NOMO-1 treated with dmso at 0.1 percent for 144 hours (cell line): ENCODE measurements around the gene C13orf42.
A peak's percentile ranks its signal among the peaks of the same experiment; 100 is the strongest.

ENCODE experiments used
- DNase-seq: peaks from one replicate; lab custom pipeline; 2025; ENCODE audit not compliant: unreplicated experiment; lab: John Stamatoyannopoulos, UW

The C13orf42 gene

DNA sequence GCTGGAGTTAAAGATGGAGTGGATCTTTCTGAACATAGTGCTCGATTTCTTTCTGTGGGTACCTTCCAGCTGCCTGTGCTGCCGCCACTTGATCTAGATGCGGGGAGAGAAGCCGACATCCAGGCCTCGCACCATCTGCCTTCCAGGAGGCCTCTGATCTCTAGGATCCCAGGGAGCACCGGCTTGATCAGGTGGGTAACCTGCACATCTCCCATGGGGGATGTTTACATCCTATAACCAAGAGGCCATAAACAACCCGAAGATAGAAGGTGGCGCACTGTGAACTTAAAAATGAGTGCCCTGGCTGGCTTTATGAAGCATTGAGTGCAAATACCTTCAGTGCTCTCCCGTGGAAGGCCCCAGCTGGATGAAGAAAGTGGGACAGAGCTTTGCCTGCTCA lies at the start of gene C13orf42:
Gene C13orf42, minus strand, starts transcription at position 101 of the 400 bp plus-strand sequence. Its CDS starts 65 bp downstream, at position 36.
- DNase-seq, result no peak

DNA sequence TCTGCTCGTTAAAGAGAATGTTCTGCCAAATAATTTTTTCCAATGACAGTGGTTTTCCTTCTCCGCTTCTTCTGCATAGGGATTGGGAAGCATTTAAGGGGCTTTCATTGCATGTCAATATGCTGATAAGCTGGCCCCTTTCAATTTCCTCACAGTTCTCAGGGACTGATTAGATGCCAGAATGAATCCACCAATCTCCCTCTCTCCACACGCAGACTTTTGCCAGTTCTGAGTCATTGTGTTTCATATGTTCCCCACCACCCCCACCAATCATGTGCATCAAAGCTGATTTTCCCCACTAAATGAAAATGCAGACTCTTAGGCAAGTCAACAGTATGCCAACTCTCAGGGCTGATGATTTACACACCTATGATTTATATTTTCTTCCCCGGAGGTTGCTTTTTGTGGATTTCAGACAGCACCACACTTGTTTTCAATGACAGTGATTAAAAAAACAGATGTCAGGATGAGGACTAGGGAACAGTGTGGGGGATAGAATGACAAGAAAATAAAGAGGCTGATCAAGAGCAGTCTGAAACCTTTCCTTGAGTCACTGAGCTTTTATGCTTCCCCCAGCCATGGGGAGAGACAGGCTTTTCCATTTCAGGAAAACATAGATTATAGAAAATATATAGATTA lies 47.9 kb upstream of the C13orf42 start:
- DNase-seq, result no peak

DNA sequence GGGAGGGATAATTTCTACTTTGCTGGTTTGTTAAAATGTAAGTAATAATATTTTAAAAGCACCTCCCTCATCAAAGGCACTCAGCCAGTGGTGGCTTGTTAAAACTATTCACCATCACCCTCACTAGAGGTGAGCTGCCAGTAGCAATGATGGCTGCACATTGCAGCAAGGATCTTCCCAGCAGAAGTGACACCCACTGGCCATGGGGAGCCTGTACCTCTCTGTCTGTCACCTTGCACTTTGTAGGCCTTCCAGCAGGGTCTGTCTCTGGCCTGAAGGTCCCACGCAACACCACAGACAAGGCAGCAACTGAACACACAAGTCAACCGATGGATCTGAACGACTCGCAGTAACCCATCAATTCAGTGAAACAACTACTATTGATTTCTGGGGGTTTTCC lies 47.3 kb upstream of the C13orf42 start:
- no peak for DNase-seq

DNA sequence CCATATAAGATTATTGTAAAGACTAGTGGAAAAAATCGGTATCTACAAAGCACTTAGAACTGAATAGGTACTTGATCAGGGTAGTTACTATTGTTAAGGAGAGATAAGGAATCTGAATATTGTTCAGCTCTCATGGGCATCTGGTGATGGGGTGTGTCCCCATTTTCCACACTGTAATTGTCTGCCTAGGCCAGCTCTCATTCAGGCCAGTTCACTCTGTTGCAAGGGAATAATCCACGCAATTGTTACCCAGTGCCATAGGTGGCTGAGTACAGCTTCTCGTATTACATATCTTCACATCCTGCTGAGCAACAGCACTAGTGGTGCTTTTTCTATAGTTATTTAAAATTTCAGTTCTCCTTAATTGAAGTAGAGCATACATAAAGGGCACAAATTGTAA lies 45.6 kb upstream of the C13orf42 start:
- DNase-seq, result no peak

DNA sequence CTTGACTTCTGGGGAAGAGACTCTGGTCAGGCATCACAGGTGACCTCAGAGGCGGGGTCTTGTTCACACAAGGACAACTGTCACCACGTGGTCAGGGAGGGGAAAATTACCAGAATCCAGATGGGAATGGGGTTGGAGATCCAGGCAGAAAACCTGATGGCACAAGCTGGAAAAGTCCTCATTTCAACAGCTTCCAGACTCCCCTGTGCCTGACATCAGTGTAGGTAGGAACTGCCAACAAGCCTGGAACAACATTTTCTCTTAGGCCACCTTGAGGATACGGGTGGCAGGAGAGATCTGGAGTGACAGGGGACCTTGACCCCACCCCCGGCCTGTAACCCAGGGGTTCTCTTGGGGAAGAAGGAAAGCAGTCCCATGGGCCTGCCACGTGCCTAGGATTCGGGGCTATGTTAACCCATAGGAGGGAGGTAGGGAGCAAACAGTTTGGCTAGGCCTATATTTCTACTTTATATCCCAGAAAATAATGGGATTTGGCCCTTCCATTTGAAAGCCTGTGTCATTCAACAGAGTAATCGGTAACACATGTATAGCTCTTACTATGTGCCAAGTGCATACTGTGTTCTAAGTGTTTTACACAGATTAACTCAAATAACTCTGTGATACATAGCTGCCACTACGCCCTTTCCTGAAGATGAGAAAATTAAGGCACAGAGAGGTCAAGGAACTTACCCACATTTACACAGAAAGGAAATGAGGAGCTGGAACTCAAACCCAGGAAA lies 44.9 kb upstream of the C13orf42 start:
- DNase-seq, result no peak

DNA sequence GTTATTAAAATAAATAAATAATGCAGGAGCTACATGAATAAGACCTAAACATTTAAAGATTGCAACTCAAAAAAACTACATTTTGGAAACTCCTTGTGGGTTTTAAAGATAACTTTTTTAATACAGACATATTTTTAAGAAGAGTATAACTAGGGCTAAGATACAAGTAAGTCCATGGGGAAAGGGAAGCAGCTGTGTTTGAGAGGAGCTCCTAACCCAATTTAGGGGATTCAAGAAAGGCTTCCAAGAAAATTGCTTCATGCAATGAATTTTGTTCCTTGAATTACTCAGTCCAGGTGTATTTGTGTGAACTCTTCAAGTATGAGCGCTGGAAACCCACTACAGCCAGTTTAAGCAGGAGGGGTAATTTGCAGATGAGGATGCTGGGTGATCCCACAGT lies 44.1 kb upstream of the C13orf42 start:
- no peak for DNase-seq

DNA sequence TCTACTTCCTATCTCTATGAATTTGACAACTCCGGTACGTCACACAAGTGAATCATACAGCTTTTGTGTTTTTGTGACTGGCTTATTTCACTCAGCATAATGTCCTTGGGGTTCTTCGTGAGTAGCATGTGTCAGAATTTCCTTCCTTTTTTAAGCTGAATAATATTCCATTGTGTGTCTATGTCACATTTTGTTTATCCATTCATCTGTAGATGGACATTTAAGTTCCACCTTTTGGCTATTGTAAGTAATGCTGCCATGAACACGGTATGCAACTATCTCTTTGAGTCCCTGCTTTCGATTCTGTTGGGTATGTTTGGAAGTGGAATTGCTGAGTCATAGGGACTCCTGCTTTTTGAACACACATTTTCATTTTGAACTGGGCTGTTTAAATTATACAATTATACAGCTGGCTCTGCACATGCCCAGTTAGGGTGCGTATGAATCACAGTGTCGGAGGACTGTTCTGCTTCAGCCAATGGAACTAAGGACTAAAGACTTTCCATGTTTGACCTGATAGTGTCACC lies 43.0 kb upstream of the C13orf42 start:
- DNase-seq, result no peak

DNA sequence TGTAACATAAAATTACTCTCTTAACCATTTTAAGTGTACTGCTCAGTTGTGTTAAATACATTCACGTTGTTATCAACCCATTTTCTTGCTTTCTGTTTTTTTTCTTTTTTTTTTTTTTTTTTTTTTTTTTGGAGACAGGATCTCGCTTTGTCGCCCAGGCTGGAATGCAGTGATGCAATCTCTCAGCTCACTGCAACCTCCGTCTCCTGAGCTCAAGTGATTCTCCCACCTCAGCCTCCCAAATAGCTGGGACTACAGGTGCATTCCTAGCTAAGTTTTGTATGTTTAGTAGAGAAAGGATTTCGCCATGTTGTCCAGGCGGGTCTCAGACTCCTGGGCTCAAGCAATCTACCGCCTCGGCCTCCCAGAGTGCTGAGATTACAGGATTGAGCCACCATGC lies 42.5 kb upstream of the C13orf42 start:
- DNase-seq, result no peak

DNA sequence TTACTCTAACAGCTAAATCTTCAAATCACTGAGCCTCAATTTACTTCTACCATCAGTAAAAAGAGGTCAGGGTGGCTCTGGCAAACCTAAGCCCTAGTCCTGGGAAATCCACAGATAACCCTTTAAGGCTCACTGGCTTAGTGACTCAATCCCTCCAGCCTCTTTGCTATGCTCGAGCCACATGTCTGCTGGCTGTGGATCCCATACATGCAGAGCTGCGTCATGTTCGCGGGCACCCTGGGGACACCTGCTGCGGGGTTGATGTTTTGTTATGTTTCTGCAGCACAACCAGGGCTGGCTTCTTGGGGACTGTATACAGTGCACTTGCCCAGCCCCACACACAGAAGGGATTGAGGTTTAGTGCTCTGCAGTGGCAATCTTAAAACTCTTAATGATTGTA lies 41.6 kb upstream of the C13orf42 start:
- DNase-seq, result no peak

DNA sequence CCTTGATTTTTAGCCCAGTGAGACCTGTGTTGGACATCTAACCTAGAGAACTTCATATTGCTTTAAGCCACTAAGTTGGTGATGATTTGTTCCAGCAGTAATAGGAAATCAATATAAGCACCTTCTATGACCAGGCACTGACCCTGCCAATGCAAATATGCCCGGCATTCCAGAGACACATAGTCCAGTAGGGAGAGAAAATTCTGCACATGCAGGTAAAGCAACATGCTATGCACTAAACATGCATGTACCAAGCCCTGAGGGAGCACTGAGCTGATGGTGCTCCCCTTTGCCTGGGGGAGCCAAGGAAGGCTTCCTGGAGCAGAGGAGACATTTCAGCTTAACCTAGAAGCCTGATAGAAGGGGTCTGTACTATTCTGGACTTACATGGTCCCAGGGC lies 40.4 kb upstream of the C13orf42 start:
- no peak for DNase-seq

DNA sequence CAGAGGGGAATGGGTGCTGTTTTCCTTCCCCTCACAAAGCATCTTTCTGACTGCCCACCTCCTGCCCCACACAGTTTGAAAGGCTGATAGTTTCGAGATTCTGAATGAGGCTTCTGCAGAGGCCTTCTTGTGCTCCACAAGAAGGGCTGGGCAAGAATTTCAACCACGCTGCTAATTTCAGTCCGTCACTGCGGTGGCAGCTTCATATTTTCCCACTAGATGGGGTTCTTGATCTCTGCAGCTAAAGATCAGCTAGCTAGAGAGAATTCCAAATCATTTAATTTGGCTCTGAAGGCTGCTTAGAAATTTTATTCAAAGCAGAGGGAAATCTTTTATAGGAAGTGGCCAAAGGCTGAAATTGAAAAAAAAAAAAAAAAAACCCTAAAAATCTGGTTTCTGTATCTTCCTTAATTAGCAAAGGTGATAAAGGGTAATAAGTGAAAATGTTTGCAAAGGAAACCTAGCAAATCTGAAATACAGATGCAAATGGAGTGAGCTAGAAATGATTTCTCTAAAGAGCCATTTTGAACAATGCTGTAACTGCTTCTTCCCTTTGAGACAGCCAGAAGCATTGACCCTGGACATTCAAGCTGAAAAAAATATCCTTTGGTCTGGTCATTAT lies 38.0 kb upstream of the C13orf42 start:
- DNase-seq, result no peak

DNA sequence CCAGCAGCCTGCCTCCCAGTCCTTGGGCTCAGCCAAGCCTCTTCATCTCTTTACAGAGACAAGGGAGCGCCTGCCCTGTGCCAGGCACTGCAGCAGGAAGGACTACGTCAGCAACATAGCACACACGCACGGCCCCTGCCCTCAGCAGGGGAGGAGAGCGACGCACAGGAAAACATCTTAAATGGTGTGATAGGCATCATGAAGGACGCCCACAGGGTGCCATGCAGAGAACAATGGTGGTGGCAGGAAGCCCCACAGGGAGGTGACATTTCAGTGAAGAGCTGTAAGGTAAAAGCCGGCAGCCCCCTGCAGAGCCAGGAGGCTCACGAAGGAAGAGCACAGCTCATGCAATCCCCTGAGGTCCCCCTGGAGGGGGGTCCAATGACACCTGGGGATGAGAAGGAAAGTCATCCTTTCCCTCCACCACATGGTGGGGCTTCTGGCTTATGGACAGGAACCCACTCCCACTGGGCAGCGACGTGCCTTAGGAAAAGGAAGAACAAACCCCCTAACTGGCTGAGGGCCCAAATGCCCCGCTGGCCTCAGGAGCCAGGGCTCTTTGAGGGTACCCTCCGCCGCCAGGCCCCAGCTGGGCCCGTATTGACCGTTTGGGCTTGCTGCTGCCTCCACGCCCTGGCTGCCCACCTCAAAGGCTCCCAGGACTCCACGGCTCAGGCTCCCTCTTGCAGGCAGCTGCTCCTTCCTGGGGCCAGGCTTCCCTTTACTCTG lies 37.3 kb upstream of the C13orf42 start:
- no peak for DNase-seq

DNA sequence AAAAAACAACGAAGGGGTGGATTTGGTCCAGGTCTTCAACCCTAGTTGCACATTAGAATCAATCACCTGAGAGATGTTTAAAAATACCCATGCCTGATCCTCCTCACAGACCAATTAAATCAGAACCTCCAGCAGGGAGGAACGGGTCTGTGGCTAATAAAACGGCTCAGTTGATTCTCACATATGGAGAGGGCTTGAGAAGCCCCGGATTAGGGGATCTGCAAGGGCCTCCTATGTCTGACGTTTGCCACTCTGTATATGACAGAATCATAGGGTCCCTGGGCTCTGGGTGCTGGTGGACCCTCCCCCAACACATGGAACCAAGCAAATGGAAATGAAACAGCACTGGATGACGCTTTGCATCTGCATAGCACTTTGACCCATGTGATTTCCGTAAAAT lies 36.7 kb upstream of the C13orf42 start:
- DNase-seq, result no peak

DNA sequence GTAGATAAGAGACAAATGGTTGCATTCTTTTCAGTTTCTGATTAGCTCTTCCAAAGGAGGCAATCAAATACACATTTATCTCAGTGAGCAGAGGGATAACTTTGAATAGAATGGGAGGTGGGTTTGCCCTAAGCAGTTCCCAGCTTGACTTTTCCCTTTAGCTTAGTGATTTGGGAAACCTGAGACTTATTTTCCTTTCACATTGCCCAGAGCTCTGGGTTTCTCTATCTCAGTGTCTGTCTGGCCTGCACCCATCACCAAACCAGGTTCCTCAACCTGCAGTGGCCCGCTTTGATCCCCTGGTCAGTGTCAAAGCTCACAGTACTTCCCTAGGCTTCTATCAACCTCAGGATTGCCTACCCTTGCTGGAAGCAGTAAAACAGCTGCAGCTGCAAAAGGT lies 35.6 kb upstream of the C13orf42 start:
- no peak for DNase-seq

DNA sequence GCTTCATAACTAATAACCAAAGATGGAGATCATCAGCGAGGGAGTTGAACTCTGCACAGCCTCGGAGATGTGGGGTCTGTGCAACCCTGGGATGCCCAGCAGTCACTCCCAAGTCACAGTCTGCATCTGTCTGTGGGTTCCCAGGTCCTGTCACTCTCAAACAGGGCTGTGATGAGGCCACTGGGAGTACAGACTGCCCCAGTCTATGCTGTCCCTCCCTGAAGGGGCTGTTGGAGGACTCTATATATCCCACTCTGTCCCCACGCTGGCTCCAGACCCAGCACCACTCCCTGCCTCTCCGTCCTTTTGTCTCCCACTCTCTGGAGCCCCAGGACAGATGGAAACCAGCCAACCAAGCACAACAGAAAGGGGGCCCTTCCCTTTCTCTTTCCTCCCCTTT lies 26.2 kb upstream of the C13orf42 start:
- DNase-seq, result no peak

DNA sequence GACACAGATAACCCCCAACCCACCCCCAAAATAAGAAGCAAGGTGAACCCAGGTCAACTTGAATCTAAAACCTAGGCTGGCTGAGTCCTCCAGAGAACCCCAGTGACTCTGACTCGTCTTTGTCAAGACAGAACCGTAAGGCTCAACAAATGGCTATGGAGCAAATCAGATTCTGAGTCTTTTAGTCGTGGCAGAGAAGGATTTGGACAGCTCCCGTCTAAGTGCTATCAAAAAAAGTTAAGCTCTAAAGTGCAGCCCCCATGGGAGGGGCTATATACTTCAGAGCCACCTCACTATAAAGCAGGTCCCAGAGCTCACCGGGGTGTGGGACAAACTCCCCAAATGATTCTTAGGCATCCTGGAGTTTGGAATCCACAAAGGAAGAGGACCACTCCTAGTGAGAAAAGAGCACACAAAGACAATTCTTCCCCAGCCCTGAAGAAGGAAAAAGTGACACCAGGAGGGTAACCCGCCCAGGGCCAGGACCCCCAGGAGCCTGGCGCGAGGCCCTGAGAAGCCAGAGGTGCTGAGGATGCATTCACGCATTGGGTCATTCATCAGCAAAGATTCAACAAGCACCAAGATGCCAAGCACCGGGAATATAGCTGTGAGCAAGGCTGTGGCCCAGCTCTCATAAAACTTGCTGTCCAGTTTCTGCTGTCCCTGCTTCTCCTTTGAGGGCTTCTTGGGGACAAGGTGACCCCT lies 25.4 kb upstream of the C13orf42 start:
- DNase-seq, result no peak

DNA sequence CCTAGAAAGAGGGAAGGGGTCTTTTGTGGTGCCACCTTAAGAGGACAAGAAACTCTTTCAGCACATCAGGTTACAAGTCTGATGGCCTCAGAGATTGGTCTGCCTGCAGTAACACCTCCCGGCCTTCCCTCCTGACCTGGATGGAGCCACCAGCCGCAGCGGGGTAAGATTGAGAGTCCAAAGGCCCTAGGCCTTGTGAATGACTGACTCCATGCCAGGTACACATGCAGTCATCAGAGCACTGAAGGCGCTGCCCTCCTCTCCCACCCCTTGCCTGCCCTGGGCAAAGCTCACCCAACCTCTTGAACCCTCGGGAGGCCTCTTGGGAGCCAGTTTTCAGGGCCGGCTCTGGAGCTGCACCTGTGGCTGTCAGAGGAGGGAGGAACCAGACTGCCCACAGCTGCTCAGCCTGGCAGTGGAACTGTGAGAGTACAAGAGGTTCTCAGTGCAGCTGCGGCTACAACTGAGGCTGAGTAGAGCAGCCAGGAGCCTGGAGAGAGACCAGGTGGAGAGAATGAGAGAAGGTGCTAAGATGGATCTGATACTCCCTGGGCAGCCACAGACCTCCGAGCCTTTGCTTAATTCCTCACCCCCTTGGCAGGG lies 23.8 kb upstream of the C13orf42 start:
- DNase-seq, result no peak

DNA sequence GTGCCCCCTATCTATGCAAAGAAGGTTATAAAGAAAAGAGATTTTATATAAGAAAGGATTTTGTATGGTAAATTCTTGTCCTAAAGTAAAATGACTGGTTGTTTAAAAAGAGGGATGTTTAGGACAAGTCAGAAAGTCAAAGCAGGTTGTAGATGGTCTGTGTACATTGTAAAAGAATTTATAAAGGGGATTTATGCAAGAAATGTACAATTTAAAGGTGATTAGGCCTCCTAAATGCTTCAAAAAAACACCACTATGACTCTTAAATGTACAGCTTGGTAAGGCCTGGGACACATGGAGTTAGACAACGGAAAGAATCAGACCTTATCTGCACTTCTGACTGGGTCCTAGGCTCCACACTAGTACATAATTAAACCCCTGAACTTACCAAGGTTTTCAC lies 19.3 kb upstream of the C13orf42 start:
- no peak for DNase-seq

DNA sequence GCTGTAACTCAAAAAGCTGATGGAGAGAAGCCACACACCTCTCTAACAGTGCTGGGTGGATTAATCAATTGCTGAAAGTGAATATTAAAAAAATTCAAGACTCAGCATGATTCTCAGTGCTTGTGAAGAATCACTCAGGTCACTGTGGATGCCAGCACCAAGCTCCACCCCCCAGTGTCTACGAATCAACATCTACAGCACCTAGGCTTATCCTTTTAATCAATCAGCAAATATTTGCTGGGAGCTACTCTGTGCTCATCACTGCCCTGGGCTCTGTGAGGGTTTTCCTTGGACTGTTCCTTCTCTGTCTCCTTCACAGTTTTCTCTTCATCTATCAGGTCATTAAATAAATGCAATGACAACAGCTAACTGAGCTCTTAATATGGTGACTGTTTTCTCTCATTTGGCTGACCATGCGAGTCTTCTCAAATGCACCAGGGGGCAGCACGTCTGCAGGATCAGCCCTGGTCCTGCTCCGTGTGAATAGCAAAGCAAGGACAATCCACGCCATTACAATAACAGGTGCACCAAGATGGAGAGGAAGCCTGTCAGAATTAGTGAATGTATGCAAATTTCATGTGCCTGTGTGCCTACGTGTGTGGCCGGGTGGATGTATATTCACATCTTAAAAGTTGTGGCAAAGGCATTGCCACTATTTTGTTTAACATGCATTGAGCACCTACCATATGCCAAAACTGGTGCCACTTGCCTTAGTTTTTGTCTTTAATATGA lies 14.6 kb upstream of the C13orf42 start:
- DNase-seq, result peak; percentile 35
